DMS79 treated with DMSO at 0.1 percent for 48 hours (cell line): Measurements from ENCODE around the gene MTFR2.
"Not testable (repeated sequence)": the region's sequence is repeated elsewhere in the genome, so short reads cannot be mapped to it uniquely, and the experiment has no call there.

Experiments used
- DNase-seq: peaks from one replicate; lab custom pipeline; 2025; lab: John Stamatoyannopoulos, UW

Gene MTFR2

DNA sequence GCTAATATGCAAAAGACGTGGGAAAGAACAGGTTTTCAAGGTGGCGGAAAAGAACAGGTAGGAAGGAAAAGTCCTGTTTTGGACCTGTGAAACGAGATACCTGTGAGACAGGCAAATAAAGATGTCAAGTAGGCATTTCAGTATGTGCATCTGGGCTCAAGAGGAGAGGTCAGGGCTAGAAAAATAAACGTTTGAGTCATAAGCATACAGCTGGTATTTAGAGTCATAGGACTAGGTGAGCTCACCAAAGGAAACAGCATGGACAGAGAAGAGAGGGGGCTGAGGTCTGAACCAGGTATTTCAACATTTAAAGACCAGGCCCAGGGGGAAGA, 14.9 kb downstream of the MTFR2 start:
- DNase-seq: no peak

DNA sequence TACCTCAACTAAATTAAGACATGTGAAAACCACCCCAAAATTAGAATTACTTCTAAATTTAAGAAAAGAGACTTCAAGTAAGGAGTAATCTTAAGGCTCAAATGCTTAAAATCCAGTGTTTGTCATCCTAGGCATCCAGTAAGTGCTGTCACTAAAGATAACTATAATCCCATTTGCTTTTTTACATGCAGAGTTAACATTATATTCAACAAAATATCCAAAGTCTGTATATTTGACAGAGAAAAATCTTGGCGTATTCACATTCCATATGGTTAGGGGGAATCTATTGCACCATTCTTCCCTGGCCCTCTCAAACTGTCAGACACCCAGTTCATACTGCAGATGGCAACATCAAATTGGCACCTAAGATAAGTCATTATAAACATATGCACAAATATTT, 17.4 kb downstream of the MTFR2 start:
- DNase-seq: no peak

DNA sequence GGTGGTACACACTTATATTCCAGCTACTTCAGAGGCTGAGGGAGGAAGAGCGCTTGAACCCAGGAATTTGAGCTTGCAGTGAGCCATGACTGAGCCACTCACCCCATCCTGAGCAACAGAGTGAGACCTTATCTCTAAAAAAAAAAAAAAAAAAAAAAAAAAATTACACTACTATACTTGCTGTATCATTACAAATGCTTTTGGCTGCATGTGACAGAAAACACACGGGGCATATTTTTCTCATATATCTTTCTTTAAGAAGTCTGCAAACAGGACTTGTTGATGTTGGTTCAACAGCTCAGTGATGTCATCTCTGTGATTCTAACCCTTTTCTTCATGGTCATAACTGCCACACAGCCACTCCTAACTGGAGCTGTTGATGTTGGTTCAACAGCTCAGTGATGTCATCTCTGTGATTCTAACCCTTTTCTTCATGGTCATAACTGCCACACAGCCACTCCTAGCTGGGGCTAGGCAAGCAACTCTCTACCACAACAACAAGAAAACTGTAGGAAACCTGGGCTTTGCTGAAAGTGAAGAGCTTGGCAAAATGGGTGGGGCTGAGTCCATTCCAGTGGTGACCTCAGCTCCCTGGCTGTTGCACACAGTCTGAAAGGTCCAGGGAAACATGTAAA, 19.8 kb downstream of the MTFR2 start:
- DNase-seq: no peak

DNA sequence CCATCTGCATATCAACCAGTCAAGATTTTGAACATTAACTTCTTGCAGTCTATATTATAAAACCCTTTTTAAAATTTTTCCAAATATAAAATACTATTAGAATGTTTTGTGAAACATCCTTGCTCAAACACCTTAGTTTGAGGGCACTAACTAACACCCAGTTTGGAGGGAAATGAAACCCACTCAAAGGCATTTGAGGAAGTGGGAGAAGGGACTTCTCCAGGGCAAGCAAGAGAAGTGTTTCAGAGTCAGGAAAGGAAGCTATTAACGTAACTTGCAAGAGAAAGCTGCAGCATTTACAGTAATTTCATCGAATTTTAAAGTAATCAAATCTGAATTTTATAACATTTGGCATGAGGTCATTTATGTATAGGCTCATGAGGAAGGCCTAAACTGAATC, 21.3 kb downstream of the MTFR2 start:
- DNase-seq: no peak

DNA sequence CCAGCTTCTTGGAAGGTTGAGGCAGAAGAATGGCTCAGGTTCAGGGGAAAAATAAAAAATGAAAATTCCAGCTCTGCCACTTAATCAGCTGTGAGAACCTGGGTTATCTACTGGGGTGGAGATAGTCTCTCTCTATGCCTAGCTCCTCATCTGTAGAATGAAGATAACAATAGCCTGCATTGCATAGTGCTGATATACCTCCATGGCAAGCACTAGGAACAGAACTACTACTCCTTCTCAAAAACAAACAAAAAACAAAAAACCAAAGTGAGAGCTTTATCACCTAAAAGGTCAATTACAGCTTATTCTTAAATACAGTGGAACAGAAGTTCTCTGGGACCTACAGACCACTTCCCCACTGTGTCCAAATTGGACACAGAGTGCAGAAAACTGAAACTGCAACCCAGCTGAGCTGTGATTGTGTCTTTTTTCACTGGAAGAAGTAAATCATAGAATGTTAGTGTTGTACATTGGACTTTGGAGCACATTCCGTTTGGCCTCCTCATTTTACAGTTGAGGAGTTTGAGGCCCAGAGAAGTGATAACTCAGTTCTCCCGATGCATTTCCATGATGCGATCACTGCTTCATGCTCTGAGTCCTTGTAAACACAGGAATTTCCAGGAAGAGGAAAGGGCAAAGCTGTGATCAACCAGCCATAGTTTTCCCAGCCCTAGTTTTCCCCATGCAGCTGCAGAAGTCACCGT, 23.3 kb downstream of the MTFR2 start:
- no peak for DNase-seq

DNA sequence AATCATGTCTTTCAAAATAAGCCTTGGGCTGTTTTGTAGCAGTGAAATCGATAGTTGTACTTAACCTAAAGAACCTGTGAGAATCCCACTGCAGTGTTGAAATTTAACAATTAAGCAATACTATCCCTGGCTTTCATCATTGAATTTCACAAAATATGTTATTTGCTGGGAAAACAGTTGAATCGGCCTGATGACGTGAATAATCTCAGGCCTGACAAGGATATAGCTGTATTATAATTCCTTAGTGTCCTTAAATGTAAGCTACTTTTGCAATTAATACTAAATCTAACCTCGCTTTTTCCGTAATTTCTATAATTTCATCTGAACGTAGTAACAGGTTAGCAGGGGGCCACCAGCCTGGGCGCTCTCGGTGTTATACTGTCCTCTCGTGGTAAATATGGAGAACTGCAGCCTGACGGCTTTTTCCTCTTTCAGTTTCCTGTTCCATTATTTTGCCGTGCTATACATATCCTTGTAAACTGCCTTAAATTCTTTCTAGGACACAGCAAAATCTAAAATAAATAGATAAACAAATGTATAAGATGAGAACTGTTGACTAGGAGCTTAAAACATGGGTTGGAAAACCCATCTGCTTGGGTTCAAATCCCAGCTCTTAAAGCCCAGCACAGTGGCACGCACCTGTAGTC, 24.0 kb downstream of the MTFR2 start:
- peak; percentile 7 for DNase-seq

DNA sequence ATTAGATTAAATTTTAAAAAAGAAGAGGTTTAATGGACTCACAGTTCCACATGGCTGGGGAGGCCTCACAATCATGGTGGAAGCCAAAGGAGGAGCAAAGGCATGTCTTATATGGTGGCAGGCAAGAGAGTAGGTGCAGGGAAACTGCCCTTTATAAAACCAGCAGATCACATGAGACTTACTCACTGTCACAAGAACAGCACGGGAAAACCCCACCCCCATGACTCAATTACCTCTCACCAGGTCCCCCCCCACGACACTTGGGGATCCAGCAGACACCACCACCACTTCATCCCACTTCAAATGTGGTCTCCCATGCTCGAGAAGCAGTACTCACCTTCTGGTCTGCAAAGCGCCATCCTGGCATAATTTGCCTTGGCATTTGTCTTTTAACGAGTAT, 24.6 kb downstream of the MTFR2 start:
- no peak for DNase-seq

DNA sequence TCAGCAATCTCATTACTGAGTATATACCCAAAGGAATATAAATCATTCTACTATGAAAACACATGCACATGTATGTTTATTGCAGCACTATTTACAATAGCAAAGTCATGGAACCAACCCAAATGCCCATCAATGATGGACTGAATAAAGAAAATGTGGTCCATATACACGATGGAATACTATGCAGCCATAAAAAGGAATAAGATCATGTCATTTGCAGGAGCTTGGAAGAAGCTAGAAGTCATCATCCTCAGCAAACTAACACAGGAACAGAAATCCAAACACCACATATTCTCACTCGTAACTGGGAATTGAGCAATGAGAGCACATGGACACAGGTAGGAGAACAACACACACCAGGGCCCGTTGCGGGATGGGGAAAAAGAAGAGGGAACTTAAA, 25.1 kb downstream of the MTFR2 start:
- not testable (repeated sequence) for DNase-seq

DNA sequence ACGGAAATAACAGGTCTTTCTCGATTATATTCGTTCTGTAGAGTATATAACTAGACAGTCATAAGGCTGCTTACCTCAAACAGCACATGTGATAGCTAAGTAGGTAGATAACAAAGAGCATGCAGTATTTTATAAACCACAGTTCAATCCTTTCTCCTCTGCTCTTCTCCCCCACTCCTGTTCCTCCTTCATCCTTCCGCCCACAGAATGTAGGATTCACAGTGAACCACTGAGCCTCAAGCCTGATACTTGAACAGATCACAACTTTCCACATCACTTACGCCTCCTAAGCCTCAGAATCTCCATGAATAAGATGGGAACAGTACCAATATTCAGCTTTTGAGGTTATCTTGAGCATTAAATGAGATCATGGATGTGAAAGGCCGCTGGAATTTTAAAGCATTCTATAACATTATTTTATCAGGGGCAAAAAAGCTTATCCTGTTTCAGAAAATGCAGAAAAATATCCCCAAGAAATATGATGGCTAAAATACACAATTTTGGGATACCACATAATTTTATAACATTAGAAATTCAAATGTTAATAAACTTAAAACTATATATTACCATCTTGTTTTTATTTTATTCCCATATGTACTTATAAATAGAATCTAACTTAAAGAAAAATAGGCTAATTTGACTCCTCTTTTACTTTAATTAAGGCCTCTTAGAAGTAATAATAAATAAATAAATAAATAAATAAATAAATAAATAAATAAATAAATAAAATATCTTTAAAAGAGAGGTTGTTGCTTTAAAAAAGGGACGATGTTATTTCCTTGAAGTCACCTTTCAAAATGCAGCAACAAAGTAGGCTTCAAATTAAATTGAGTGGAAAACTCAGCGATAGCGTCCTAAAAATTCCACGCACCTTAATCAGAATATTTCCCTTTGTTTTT, 33.4 kb downstream of the MTFR2 start:
- DNase-seq: no peak

DNA sequence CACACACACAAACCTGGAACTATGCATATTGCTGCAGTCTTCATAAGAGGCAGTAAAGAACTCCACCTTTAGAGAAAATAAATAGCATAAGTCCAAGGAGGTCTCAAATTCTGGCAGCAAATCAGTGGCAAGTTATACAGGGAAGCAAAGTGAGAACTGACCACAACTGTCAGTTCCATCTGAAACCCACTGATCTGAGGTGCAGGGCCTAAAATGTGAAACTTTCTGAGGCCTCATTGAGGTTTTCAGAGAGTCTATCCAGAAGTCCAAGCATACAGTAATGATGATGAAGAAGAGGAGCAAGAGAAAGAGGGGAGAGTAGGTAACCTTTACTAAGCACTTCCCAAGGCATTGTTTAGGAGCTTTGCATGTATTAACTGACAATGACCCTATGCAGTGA, 36.3 kb downstream of the MTFR2 start:
- no peak for DNase-seq

DNA sequence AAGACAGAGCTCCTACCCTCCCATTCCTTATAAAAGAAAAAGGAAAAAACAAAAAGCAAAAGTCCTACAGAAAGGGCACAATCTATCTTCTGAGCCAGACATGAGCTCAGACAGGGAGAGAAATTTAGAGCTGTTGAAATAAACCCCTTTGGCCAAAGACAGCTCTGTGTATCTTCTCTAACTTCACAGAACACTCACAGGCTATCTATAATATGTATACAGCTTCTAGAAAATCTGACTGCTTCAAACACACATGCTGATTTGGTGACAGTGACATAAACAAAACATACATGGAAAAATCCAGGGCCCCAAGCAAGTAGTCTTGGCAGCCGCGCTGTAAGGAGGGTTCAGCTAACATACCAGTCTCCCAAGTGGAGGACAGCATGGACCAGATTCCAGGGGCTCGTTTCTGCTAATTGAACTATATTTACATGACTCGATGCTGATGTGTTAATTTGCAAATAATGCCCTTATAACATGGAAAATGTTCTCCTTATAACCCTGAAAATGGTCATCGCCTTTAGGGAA, 37.0 kb downstream of the MTFR2 start:
- no peak for DNase-seq

DNA sequence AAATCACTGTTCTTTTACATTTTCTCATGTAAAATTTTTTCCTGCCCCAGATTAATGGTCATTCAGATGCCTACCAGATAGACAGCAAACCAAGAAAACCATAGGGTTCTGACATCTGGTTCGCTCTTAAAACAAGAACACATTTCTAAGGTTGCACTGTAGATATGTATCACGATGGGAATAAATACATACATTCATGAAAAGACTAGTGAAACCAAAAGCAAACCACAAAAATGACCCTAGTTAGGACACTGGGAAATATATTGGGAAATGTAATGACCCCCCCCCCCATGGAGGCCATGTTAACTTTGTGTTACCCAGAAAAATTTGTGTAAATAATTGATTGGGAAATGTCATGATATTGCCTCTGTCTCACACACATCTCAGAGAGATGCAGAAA, 37.5 kb downstream of the MTFR2 start:
- no peak for DNase-seq

DNA sequence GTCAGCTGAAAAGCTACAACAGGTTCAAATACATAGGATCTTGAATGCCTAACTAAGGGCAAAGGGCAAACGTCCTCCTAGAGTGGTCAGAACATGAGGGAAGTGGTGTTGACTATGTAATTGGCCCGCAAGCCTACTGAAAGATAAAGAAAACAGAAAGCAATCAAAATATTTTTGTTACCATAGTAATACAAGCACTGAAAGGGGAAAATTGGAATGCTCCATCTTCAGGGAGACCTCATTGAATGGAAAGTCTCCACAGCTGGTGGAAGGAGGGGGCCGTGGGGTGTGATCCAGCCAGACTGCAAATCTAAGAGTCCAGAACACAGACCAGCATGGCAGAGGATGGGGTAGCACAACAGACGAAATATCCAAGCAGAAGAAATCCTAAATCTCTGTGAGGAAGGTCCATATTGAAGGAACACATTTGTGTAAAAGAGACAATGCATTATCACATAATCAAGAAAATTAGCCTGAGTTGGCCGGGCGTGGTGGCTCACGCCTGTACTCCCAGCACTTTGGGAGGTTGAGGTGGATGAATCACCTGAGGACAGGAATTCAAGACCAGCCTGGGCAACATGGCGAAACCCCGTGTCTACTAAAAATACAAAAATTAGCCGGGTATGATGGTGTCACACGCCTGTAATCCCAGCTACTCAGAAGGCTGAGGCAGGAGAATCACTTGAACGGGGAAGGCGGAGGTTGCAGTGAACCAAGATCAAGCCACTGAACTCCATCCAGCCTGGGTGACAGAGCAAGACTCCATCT, 39.5 kb downstream of the MTFR2 start:
- no peak for DNase-seq

DNA sequence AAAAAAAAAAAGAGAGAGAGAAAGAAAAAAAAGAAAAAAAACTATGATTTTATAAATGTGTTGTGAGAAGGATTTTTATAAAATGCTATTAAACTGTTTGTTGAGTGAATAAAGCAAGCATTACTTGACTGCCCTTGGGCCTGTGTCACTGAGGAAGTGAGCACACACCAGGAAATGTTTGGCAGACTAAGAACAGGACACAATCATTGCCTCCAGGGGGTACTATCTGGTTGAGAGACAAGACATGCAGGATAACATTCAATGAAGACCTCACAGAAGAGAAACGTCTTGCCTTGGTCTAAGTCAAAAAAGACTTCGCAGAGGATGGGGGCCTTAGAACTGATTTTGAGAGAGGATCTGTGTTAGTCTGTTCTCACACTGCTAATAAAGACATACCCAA, 40.6 kb downstream of the MTFR2 start:
- no peak for DNase-seq

DNA sequence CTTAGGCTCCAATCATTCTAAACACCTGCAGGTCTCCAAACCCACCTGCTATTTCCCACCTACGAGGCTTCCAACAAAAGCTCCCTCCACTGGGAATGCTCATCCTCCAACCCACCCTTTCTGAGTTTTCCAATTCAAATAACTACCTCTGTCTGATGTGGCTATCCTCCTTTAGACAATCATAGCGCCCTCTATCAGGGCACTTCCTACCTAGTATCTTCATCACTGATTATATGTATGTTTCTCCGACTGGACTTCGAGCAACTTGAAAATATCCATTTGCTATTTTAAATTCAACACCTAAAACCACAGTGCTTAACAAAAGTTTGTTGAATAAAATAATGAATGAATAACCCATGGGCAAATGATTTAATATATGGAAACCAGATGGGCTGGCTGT, 41.3 kb downstream of the MTFR2 start:
- no peak for DNase-seq

DNA sequence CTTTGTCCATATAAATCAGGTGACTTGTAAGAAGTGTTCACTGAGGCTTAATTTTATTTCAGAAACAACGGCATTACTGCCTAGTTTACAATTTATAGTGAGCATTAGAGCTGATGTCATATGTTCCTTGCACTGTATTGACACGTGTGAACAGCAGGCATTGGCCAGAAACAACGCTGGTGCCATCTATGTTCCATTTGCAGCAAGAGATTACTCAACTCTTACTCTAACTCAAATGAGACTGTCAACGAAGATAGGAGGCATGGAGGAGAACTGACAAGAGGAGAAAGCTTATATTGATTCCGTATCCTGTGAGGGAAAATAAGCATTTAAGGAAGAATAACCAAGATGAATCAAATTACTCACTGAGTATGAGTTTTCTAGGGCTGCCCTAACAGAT, 48.4 kb downstream of the MTFR2 start:
- no peak for DNase-seq

DNA sequence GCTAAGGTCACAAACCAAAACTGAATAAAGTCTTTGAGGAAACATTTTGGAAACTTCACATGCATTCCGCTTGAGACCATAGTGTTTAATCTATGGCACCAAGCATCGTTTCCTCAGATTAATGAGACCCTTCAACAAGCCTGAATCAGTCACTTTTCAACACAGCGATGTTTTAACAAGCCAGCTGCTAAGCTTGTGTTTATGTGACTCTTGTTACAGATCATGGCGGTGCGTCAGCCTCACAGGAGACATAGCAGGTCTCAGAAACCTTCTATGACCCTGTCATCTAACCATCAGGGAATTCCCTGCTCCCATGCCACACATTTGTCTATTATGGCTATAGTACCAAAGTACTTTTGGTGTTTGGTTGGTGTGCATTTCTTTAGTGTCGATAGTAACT, 57.2 kb downstream of the MTFR2 start:
- no peak for DNase-seq

DNA sequence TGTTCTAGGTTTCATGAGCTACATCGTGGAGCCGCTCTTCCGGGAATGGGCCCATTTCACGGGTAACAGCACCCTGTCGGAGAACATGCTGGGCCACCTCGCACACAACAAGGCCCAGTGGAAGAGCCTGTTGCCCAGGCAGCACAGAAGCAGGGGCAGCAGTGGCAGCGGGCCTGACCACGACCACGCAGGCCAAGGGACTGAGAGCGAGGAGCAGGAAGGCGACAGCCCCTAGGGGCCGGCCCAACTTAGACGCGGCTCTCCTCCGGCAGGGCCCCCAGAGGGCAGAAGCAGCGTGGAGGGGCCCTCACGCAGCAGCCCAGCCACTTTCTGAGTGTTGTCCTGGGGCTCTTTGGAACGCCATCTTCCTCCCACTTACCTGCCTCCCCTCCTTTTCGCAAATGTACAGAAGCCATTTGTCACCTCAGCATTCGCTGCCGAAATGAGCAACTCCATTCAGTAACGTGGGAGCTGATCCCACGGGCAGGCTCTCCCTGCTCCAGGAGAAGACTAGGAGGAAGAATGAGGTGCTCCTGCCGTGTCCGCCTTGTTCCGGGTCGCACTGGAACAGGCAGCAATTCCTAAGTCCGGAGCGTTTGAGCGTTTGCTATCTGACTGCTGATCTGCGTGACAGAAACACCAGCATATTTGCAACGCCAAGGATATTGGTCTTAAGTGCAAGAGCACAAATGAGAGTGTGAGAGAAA, 58.4 kb downstream of the MTFR2 start:
- DNase-seq: no peak

DNA sequence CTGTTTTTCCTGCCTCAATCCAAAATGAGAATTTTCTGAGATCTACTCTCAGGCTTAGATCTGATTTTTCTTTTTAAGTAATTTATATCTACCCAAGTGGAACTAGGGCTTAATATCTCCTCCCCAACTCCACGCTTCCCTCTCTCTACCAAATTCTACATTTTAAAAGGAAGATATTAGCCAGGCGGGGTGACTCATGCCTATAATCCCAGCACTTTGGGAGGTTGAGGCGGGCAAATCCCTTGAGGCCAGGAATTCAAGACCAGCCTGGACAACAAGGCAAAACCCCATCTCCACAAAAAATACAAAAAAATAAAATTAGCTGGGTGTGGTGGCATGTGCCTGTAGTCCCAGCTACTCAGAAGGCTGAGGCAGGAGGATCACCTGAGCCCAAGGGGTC, 61.0 kb downstream of the MTFR2 start:
- no peak for DNase-seq

DNA sequence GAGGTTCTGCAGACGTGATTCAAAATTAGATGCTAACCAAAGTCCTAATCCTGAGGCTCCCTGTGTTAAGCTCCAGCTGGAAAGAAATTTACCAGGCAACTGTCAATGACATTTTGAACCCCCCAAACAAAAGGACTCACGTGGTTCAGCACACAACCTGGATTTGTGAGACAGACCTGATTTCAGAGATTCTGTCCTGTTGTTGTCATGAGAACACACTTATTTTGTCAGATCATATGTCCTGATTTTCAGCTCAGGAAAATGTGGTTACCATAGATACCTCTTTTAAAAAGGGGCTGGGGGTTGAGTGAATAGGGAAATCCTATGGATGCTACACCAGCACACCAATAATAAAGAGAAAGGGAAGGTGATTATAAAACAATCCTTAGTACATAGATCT, 61.6 kb downstream of the MTFR2 start:
- no peak for DNase-seq

DNA sequence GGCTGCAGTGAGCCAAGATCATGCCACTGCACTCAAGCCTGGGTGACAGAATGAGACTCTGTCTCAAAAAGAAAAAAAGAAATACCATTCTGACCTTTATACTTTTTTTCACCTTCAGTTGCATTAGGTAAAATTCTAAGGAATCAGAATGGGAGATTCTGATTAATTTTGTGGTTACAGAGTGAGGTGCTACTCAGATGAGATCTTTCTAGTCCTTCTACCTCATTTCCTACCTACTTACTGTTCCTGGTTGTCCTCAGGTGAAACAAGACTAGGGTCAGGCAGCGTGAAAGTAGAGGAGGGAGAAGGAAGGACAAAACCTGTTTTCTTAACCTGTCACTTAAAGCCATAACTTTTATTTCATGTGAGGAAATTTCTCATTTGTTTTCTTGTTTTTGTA, 63.7 kb downstream of the MTFR2 start:
- DNase-seq: no peak
